Heart left ventricle (tissue), 16 donors: ENCODE measurements around the gene CHST11. TPM values are rescaled to one million over a fixed set of nuclear protein-coding genes. Genes with fewer than 3 reads are reported as not detected.
"Not testable (repeated sequence)": the region's sequence is repeated elsewhere in the genome, so short reads cannot be mapped to it uniquely, and the experiment has no call there.

Source experiments
- ATAC-seq, 4 donors: fragments of 200-7000 bp; cut with Tn5 transposase; one replicate each; pipeline ENCODE4 v1.9.1; 2020 to 2022; ENCODE audit warnings: moderate library complexity in 4 of 4, mild to moderate bottlenecking in 3 of 4, moderate number of reproducible peaks in 1 of 4
- DNase-seq, 5 donors: peaks; one replicate each; pipeline ENCODE4 v3.0.0-alpha.2; 2020
- H3K27ac ChIP-seq, 12 donors: fragments of 200-600 bp; sonication (generic) in 4 of 12; one replicate each; pipeline versions ENCODE4 v1.5.0 to v1.8.0; 2016 to 2022; ENCODE audit warnings: mild to moderate bottlenecking in 2 of 12
- H3K27me3 ChIP-seq, 9 donors: fragments of 200-600 bp; sonication (generic) in 2 of 9; one replicate each; pipeline versions ENCODE4 v1.5.1 to v1.8.0; 2016 to 2022; ENCODE audit warnings: mild to moderate bottlenecking in 3 of 9
- H3K36me3 ChIP-seq, 9 donors: fragments of 200-600 bp; sonication (generic) in 2 of 9; one replicate each; pipeline versions ENCODE4 v1.5.0 to v1.8.0; 2018 to 2022; ENCODE audit warnings: mild to moderate bottlenecking in 2 of 9
- H3K4me1 ChIP-seq, 12 donors: fragments of 200-600 bp; sonication (generic) in 4 of 12; one replicate each; pipeline versions ENCODE4 v1.5.0 to v1.8.0; 2016 to 2022; ENCODE audit warnings: mild to moderate bottlenecking in 3 of 12
- H3K4me3 ChIP-seq, 12 donors: fragments of 200-600 bp; sonication (generic) in 4 of 12; one replicate each; pipeline versions ENCODE4 v1.5.0 to v1.8.0; 2017 to 2022; ENCODE audit warnings: mild to moderate bottlenecking in 9 of 12, moderate library complexity in 4 of 12
- H3K9me3 ChIP-seq, 12 donors: fragments of 200-600 bp; sonication (generic) in 4 of 12; one replicate each; pipeline versions ENCODE4 v1.5.0 to v1.8.0; 2016 to 2022; ENCODE audit warnings: mild to moderate bottlenecking in 1 of 12
- POLR2A ChIP-seq, 2 donors: fragments of 450-650 bp; IDR thresholded peaks; one replicate each; pipeline ENCODE4 v1.6.1; 2017; ENCODE audit warnings: antibody characterized with exemption in 2 of 2, mild to moderate bottlenecking in 2 of 2, moderate library complexity in 2 of 2
- WGBS, 4 donors: extraction: QIAGEN DNeasy Blood & Tissue Kit in 2 of 4; methylation state at CpG; one replicate each; pipeline versions ENCODE4 v1.1.5 to v1.1.7; 2013 to 2018; 5-methylcytosine and 5-hydroxymethylcytosine counted together
- intact Hi-C, 10 donors: fragments of 100-400 bp; cut with DNase I; formaldehyde crosslinking; loops; one replicate each; pipeline versions ENCODE4 v1.11.1 to v1.14.2; 2022
- microRNA-seq, 4 donors: library from miRNA; unstranded; fragments of <30 nt; microRNA quantifications; one replicate each; pipeline versions ENCODE4 to v1.2.0, GENCODE V29; 2017 to 2020
- polyA plus RNA-seq, 2 donors: library from polyadenylated mRNA; stranded (reverse); fragments of 200-250 nt; gene quantifications; one replicate each; pipeline ENCODE4 v1.2.3, GENCODE V29; 2013
- total RNA-seq, 9 donors: library from RNA; depleted of rRNA in 2 of 9; stranded (reverse); fragments of >200 nt in 2 of 9; fragmentation: NEBNext Ultra II Directional in 3 of 9; extraction: Animal tissue kit (Norgen Biotek cat#: 25700) in 3 of 9; gene quantifications; one replicate each; pipeline versions ENCODE4 v1.1.0 to v1.2.4, GENCODE V29; 2016 to 2023
- TF ChIP-seq, protein P1 (sequence below), 12 donors: fragments of 200-600 bp; sonication (generic) in 4 of 12; IDR thresholded peaks; one replicate each; pipeline versions ENCODE4 v1.5.0 to v1.8.0; 2018 to 2022; ENCODE audit warnings: antibody characterized with exemption in 12 of 12, mild to moderate bottlenecking in 5 of 12
- donor health status: ischemic (EF 13 %, LVEDD 7.1; RV severe dilation, severe dysfunction).
- donor health status: healthy with polysubstance abuse.
- donor health status: DM: no; HTN: yes; CAD: no.
- donor health status: DM: no; HTN: no; CAD: no.
- donor health status: ischemic (EF 25% LVEDD 6.9; RV normal size, moderate dysfunction).
- donor health status: ischemic (EF 25% LVEDD 5.7; RV mildly dilated, moderate dysfunction).
- donor health status: healthy.
- donor health status: DM: yes; HTN: yes; CAD: no.
- donor health status: ischemic (EF 35%, LVEDD 5.7; RV mildly dilated, moderate dysfunction).
- donor health status: nonischemic (EF 11% LVEDD 7.7; RV severe dilation, severe dysfunction).
- donor health status: DM: yes; HTN: yes; CAD: no.
- donor health status: PGD.
- donor health status: ischemic (EF 29% LVEDD 5.4; RV normal size, mild dysfunction).
- donor health status: nonischemic (EF 23%, LVEDD 6.1; RV moderate dilation, normal function).

CHST11 gene
- total and polyA plus RNA-seq, 11 donors: 1.1 to 16.9 (median 3.4) TPM

DNA sequence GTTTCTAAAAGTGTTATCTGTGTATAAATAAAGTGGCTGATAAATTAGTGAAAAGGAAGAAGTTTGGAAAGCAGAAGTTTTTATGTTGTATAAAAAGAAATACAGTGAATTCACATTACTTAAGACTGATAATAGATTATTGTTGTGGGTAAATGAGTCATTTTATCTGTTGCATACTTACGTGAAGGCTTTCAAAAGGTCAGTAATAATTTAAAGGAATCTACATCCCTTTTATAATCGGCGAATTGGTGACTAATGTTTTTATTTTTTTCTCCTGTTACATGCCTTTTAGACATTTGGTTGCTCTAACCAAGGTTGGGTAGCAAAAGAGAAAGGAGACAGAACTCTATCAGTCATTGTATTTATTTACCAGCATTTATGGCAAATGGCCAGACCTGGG is 345.5 kb downstream of the CHST11 start:
- DNase-seq (no peak), ATAC-seq (no peak)
- no peaks in the 10 kb centered on the region for H3K4me1 ChIP-seq
- no peaks in the 10 kb centered on the region for H3K36me3 ChIP-seq
- H3K4me3 ChIP-seq: no peak overlapping the region
- 63 to 75% (median 68%) methylated on average over 3 of the region's 3 CpGs for WGBS, 4 donors
- TF ChIP-seq POLR2A (IDR thresholded peaks at IDR 0.05): no peak
- TF ChIP-seq, protein P1, sequence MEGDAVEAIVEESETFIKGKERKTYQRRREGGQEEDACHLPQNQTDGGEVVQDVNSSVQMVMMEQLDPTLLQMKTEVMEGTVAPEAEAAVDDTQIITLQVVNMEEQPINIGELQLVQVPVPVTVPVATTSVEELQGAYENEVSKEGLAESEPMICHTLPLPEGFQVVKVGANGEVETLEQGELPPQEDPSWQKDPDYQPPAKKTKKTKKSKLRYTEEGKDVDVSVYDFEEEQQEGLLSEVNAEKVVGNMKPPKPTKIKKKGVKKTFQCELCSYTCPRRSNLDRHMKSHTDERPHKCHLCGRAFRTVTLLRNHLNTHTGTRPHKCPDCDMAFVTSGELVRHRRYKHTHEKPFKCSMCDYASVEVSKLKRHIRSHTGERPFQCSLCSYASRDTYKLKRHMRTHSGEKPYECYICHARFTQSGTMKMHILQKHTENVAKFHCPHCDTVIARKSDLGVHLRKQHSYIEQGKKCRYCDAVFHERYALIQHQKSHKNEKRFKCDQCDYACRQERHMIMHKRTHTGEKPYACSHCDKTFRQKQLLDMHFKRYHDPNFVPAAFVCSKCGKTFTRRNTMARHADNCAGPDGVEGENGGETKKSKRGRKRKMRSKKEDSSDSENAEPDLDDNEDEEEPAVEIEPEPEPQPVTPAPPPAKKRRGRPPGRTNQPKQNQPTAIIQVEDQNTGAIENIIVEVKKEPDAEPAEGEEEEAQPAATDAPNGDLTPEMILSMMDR (IDR thresholded peaks at IDR 0.05): no peak
- no peaks in the 10 kb centered on the region for H3K9me3 ChIP-seq
- intact Hi-C loops: no loop called here
- no peak overlapping the region for H3K27ac ChIP-seq
- H3K27me3 ChIP-seq: no peaks in the 10 kb centered on the region

DNA sequence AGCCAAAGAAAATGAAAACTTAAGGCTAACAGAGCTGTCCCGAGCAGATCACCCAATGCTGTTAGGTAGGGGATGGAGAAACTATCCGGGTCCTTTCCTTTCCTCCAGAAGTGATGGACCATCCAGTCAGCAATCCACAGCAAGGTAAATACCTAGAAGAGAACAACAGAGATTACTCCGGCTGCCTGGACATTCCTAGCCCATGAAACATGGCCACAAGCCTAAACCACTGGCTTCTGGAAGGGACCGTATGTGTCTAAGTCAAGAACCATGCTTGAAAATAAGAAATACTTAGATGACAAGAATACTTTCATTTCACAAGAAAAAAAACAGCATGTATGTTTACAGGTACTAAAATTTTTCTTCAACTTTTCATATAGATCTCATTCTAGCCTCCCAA is 348.4 kb downstream of the CHST11 start:
- 71 to 88% (median 80%) methylated on average over 4 of the region's 4 CpGs for WGBS, 4 donors
- ATAC-seq: no peak

DNA sequence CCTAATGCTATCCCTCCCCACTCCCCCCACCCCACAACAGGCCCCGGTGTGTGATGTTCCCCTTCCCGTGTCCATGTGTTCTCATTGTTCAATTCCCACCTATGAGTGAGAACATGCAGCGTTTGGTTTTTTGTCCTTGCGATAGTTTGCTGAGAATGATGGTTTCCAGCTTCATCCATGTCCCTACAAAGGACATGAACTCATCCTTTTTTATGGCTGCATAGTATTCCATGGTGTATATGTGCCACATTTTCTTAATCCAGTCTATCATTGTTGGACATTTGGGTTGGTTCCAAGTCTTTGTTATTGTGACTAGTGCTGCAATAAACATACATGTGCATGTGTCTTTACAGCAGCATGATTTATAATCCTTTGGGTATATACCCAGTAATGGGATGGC is 349.4 kb downstream of the CHST11 start:
- H3K36me3 ChIP-seq, H3K27me3 ChIP-seq, H3K9me3 ChIP-seq, H3K27ac ChIP-seq, DNase-seq, H3K4me3 ChIP-seq, ATAC-seq, intact Hi-C loops, H3K4me1 ChIP-seq: not testable (repeated sequence)
- WGBS, 4 donors: 89 to 100% (median 95%) methylated on average over 2 to 4 of the region's 4 CpGs

More for the DNA sequence above, 348.4 kb downstream of the CHST11 start:
- TF ChIP-seq POLR2A (IDR thresholded peaks at IDR 0.05): no peak
- TF ChIP-seq, protein P1 (IDR thresholded peaks at IDR 0.05): no peak
- no peak for DNase-seq
- Histone ChIP-seq H3K9me3 (no peaks in the 10 kb centered on the region), H3K36me3 (no peaks in the 10 kb centered on the region), H3K4me1 (no peaks in the 10 kb centered on the region), H3K27ac (no peak overlapping the region), H3K27me3 (no peaks in the 10 kb centered on the region), H3K4me3 (no peak overlapping the region)
- intact Hi-C loops: no loop called here

DNA sequence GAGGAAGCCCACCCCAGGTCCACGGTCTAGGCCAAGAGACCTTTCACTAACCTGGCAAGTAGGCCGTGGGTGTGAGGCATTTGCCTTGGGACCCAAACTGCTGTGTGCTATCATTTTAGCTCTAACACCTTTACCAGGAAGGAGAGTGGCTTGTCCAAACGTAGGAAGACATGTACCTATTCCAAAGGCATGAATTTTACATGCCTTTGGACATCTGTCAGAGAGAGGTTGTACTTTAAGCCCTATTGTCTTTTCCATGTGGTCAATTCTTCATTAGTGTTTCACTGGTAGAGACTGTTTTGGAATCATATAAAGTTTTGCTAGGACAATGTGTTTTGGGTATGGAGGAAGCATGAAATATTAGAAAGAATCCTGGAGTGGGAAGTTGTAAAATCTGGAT is 352.5 kb downstream of the CHST11 start:
- H3K27me3 ChIP-seq: no peaks in the 10 kb centered on the region
- H3K27ac ChIP-seq: no peak overlapping the region
- no peak for DNase-seq
- intact Hi-C loops: no loop called here
- no peak for ATAC-seq
- TF ChIP-seq POLR2A (IDR thresholded peaks at IDR 0.05): no peak
- TF ChIP-seq, protein P1 (IDR thresholded peaks at IDR 0.05): no peak
- no peaks in the 10 kb centered on the region for H3K4me1 ChIP-seq
- H3K4me3 ChIP-seq: no peak overlapping the region
- H3K9me3 ChIP-seq: no peaks in the 10 kb centered on the region
- 83 to 91% (median 87%) methylated on average over 3 of the region's 3 CpGs for WGBS, 4 donors
- H3K36me3 ChIP-seq: no peaks in the 10 kb centered on the region

DNA sequence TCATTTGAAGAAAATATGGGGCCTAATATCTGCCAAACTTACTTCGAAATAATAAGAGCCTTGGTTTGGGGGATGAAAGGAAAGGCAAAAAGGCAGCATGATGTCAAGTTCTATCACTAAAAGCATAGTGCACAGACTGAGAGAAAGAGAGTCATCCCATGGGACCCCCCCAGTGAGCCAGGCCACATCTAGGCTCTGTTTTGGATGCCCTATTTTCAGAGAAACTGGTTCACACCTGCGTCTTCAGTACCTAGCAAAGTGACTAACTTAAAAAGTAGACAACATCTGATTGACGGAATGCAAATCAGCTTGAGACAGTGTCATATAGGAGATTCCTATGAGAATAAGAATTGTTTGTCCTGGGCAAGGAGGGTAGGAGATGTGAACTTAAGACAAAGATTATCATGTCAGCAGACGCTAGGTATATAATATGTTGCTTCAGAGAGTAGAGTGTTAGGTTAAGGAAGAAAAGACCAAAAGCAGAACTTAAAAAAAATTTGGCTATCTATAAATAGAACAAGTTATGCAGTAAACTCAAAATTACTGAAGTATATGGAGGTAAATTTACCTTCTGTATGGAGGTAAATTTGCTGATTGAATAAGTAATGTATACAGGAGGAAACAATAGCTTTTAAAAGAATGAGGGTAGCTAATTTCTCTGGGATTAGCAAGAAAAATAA is 353.1 kb downstream of the CHST11 start:
- Histone ChIP-seq H3K27me3 (no peaks in the 10 kb centered on the region), H3K9me3 (no peaks in the 10 kb centered on the region), H3K36me3 (no peaks in the 10 kb centered on the region), H3K4me1 (no peaks in the 10 kb centered on the region), H3K4me3 (no peak overlapping the region), H3K27ac (no peak overlapping the region)
- no peak for TF ChIP-seq POLR2A (IDR thresholded peaks at IDR 0.05)
- WGBS, 4 donors: 69 to 95% (median 71%) methylated on average over 4 of the region's 4 CpGs
- intact Hi-C loops: no loop called here
- DNase-seq (no peak), ATAC-seq (no peak)

Small RNAs within 50 kb of the gene (microRNA-seq; reads per million reads assigned to microRNA genes)
- gene MIR3922: 0 to 0.13 (median 0) reads per million in 4 donors

Other genes starting within 250 kb of the CHST11 start
- gene TXNRD1, start 241.2 kb upstream of the CHST11 start, total RNA-seq: 100 to 1,000 TPM in 4 of 9 donors, 10 to 100 TPM in 5; 66.1 to 384 (median 90.8) TPM
- gene TXNRD1, start 241.2 kb upstream of the CHST11 start, polyA plus RNA-seq: 100 to 1,000 TPM in 1 of 2 donors, 10 to 100 TPM in 1; 26.6 to 206 TPM
- 1 to 10 TPM in 6 of 9 donors, under 1 TPM in 3; 0.44 to 4.0 (median 1.3) TPM for gene EID3, start 153.2 kb upstream of the CHST11 start, total RNA-seq
- 1 to 10 TPM in 1 of 2 donors, under 1 TPM in 1; 0.55 to 1.6 TPM for gene EID3, start 153.2 kb upstream of the CHST11 start, polyA plus RNA-seq